Endometrium (tissue), 2 donors: ENCODE measurements around the gene STXBP5.

Experiments
- FAIRE-seq: peaks from 2 replicates; lab custom pipeline; 2012; peaks lifted over from hg19 to GRCh38; lab: Jason Lieb, UNC
- donor health status: control.
- donor health status: control.

Gene STXBP5

GRCh38 chr6:147437615-147438014, 233.4 kb downstream of the STXBP5 start:
- no peak for FAIRE-seq

- FAIRE-seq = no peak
Measured at GRCh38 chr6:147438758-147439528, 234.7 kb downstream of the STXBP5 start.
